C4-2B (cell line): ENCODE data around the gene SBNO2.

Source experiments
- ZFX ChIP-seq: fragments of 450-650 bp; IDR thresholded peaks from 2 replicates; pipeline ENCODE4 v1.6.1; 2017
- TF ChIP-seq, protein P1 (sequence below): fragments of 450-650 bp; conservative IDR thresholded peaks from 2 replicates; pipeline ENCODE4 v1.5.1; 2017; ENCODE audit warnings: mild to moderate bottlenecking

DNA sequence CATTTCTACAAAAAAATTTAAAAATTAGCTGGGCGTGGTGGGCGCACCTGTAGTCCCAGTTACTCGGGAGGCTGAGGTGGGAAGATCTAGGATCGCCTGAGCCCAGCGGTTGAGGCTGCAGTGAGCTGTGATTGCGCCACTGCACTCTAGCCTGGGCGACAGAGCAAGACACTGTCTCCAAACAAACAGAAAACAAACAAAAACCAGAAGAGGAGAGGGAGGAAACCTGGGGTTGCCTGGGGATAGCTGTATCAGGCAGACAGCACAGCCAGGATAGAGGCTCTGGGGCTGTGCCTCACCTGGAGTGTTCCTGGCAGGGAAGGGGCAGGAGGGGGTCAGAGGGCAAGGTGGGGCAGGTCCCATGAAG is 76.3 kb downstream of the SBNO2 start:
- TF ChIP-seq, protein P1, sequence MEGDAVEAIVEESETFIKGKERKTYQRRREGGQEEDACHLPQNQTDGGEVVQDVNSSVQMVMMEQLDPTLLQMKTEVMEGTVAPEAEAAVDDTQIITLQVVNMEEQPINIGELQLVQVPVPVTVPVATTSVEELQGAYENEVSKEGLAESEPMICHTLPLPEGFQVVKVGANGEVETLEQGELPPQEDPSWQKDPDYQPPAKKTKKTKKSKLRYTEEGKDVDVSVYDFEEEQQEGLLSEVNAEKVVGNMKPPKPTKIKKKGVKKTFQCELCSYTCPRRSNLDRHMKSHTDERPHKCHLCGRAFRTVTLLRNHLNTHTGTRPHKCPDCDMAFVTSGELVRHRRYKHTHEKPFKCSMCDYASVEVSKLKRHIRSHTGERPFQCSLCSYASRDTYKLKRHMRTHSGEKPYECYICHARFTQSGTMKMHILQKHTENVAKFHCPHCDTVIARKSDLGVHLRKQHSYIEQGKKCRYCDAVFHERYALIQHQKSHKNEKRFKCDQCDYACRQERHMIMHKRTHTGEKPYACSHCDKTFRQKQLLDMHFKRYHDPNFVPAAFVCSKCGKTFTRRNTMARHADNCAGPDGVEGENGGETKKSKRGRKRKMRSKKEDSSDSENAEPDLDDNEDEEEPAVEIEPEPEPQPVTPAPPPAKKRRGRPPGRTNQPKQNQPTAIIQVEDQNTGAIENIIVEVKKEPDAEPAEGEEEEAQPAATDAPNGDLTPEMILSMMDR, result no peak
- no peak for TF ChIP-seq ZFX
